Stimulated activated CD4-positive, alpha-beta T cell treated with anti-CD3 and anti-CD28 coated beads, Interleukin-2, amount 100 ng/mL, for 4 hours (primary cell): ENCODE measurements around the gene KRTAP16-1.
A peak's percentile ranks its signal among the peaks of the same experiment; 100 is the strongest.
"Not testable (repeated sequence)": the region's sequence is repeated elsewhere in the genome, so short reads cannot be mapped to it uniquely, and the experiment has no call there.

ENCODE experiments used
- DNase-seq: peaks from one replicate; pipeline ENCODE4 v3.0.0-alpha.2; 2020; ENCODE audit warnings: low read depth

The KRTAP16-1 gene

GRCh38 chr17:41308918-41309359, at the start of gene KRTAP16-1:
Gene KRTAP16-1, minus strand, starts transcription at chr17:41309309. Its CDS starts 56 bp downstream, at chr17:41309253.
- DNase-seq, result peak; percentile 15

GRCh38 chr17:41354536-41354935, 45.4 kb upstream of the KRTAP16-1 start:
- no peak for DNase-seq

- no peak for DNase-seq
Observed at GRCh38 chr17:41352597-41353366, 43.7 kb upstream of the KRTAP16-1 start.

GRCh38 chr17:41351177-41351576, 42.1 kb upstream of the KRTAP16-1 start:
- no peak for DNase-seq

- not testable (repeated sequence) for DNase-seq
Observed at GRCh38 chr17:41350381-41350878, 41.3 kb upstream of the KRTAP16-1 start, which contains the start of gene KRT33A. Gene KRT33A, minus strand, starts transcription at chr17:41350828. Its CDS starts 61 bp downstream, at chr17:41350767.

GRCh38 chr17:41347869-41348760, 39.0 kb upstream of the KRTAP16-1 start:
- no peak for DNase-seq

- not testable (repeated sequence) for DNase-seq
Observed at GRCh38 chr17:41346421-41346820, 37.3 kb upstream of the KRTAP16-1 start.

- no peak for DNase-seq
Observed at GRCh38 chr17:41345992-41346391, 36.9 kb upstream of the KRTAP16-1 start.

GRCh38 chr17:41343029-41343428, 33.9 kb upstream of the KRTAP16-1 start:
- DNase-seq, result no peak

GRCh38 chr17:41340934-41341861, 32.1 kb upstream of the KRTAP16-1 start:
- peak; percentile 16 for DNase-seq

GRCh38 chr17:41340494-41340893, 31.4 kb upstream of the KRTAP16-1 start:
- no peak for DNase-seq

GRCh38 chr17:41339571-41340172, 30.6 kb upstream of the KRTAP16-1 start:
- no peak for DNase-seq

- DNase-seq, result peak; percentile 26
Observed at GRCh38 chr17:41338961-41339485, 29.9 kb upstream of the KRTAP16-1 start.

GRCh38 chr17:41335747-41336146, 26.6 kb upstream of the KRTAP16-1 start:
- no peak for DNase-seq

GRCh38 chr17:41334385-41335305, 25.5 kb upstream of the KRTAP16-1 start:
- DNase-seq, result no peak

- no peak for DNase-seq
Observed at GRCh38 chr17:41333836-41334235, 24.7 kb upstream of the KRTAP16-1 start.

- DNase-seq, result no peak
Observed at GRCh38 chr17:41333098-41333497, 24.0 kb upstream of the KRTAP16-1 start.

- DNase-seq, result no peak
Observed at GRCh38 chr17:41332239-41332638, 23.1 kb upstream of the KRTAP16-1 start.

- no peak for DNase-seq
Observed at GRCh38 chr17:41331606-41332005, 22.5 kb upstream of the KRTAP16-1 start.
